ENCODE results near the gene MECP2. TPM values are rescaled to one million over a fixed set of nuclear protein-coding genes. Genes with fewer than 3 reads are reported as not detected.

MECP2 gene
- total and polyA plus RNA-seq, 8 donors = 25.5 to 47.1 (median 31.9) TPM

- Histone ChIP-seq H3K27ac (peak overlapping the region; percentile 13 to 98), H3K36me3 (no peaks in the 10 kb centered on the region), H3K4me3 (no peak overlapping the region), H3K4me1 (peaks cover 4 to 19% of the 10 kb centered on the region in 2 donors), H3K27me3 (no peaks in the 10 kb centered on the region), H3K9me3 (no peaks in the 10 kb centered on the region)
- DNase-seq (no peak), ATAC-seq (no peak)
- intact Hi-C loops (cut with DNase I) = no loop called here
- TF ChIP-seq, protein P1, sequence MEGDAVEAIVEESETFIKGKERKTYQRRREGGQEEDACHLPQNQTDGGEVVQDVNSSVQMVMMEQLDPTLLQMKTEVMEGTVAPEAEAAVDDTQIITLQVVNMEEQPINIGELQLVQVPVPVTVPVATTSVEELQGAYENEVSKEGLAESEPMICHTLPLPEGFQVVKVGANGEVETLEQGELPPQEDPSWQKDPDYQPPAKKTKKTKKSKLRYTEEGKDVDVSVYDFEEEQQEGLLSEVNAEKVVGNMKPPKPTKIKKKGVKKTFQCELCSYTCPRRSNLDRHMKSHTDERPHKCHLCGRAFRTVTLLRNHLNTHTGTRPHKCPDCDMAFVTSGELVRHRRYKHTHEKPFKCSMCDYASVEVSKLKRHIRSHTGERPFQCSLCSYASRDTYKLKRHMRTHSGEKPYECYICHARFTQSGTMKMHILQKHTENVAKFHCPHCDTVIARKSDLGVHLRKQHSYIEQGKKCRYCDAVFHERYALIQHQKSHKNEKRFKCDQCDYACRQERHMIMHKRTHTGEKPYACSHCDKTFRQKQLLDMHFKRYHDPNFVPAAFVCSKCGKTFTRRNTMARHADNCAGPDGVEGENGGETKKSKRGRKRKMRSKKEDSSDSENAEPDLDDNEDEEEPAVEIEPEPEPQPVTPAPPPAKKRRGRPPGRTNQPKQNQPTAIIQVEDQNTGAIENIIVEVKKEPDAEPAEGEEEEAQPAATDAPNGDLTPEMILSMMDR (IDR thresholded peaks at IDR 0.05) = no peak
Observed at GRCh38 chrX:153974726-153975286, 122.7 kb downstream of the MECP2 start.

DNA sequence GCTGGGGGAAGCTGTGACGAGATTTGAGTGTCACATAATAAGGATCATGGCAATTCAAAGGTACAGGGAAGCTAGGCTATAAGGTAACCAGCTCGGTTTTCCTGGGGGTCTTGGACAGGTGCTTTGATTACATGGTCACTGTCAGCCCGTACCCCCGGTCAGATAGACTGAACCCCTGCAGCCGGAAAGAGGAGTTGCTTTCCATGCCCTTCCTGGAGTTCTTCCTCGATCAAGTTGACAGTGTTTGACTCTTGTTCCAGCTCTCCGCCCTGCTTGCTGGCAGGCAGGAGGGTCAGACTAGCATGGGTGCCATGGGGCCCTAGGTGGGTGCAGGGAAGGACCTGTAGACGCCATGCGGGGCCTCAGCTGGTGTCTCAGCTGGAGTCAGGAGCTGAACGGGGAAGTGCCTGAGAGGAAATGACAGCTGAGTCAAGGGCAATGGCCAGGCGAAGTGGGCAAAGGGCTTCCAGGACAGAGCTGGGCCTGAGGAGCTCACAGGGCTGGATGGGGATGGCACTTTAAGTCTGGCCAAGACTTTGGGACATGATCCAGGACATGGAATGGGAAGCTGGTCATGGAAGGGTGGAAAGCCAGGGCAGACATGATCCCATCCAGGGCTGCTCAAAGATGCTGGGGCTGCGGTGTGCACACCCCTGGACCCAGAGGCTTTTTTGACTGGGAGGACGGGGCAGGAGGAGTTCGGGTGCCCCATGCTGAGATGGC, 123.4 kb downstream of the MECP2 start:
- no peaks in the 10 kb centered on the region for H3K9me3 ChIP-seq
- no peak for ATAC-seq
- no peaks in the 10 kb centered on the region for H3K36me3 ChIP-seq
- H3K27ac ChIP-seq = peak overlapping the region; percentile 98 to 99
- TF ChIP-seq, protein P1 (IDR thresholded peaks at IDR 0.05) = no peak
- peak in 1 of 4 donors; percentile 56 for DNase-seq
- peaks cover 4 to 23% of the 10 kb centered on the region in 2 donors for H3K4me1 ChIP-seq
- no peaks in the 10 kb centered on the region for H3K27me3 ChIP-seq
- peak overlapping the region in 1 of 2 donors; percentile 72 for H3K4me3 ChIP-seq
- intact Hi-C loops (cut with DNase I) = no loop called here

DNA sequence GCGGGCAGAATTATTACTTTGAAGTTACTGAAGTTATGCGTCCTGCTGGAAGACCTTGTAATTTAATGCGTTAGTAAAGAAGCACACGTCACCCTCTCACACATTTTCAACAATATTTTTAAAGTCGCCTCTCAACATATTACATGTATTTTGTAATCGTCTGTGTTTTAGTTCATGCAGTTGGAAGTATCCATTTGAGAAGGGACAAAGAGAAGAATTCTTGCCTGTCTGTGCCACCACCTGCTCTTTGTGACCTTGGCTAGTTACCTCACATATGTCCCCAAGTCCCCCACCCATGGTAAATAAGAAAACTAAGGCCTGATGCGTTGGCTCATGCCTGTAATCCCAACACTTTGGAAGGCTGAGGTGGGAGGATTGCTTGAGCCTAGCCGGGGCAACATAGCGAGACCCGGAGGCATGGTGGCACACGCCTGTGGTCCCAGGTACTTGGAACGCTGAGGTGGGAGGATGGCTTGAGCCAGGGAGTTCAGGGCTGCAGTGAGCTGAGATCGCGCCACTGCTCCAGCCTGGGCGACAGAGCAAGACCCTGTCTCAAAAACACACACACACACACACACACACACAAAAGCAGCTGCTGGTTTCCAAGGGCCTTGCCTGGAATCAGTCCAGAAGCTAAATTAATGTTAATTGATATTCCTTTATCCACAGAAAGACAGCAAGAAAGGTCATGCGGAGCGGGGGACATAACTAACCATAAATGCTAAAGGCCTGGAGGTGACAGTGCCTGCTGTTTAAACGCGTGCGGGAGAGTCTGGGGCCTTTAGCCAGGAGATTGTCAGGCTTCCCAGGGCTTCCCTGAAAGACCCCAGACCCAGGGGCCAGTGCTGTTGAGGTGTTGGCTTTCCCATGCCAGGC, 124.2 kb downstream of the MECP2 start:
- Histone ChIP-seq H3K4me1 (peaks cover 9 to 31% of the 10 kb centered on the region in 2 donors), H3K27me3 (no peaks in the 10 kb centered on the region), H3K9me3 (no peaks in the 10 kb centered on the region), H3K27ac (peak overlapping the region; percentile 98 to 99), H3K4me3 (peak overlapping the region; percentile 31 to 72), H3K36me3 (no peaks in the 10 kb centered on the region)
- no peak for ATAC-seq
- TF ChIP-seq, protein P1 (IDR thresholded peaks at IDR 0.05) = no peak
- DNase-seq = peak in 2 of 4 donors; percentile 28 to 34
- intact Hi-C loops (cut with DNase I) = no loop called here

- intact Hi-C loops (cut with DNase I) = no loop called here
- ATAC-seq (peak; percentile 64), DNase-seq (peak; percentile 87 to 92 (median 90))
- TF ChIP-seq, protein P1 (IDR thresholded peaks at IDR 0.05) = no peak
- Histone ChIP-seq H3K9me3 (no peaks in the 10 kb centered on the region), H3K36me3 (no peaks in the 10 kb centered on the region), H3K27ac (peak within 1 kb of the TSS; percentile 98 to 99), H3K4me3 (peak within 1 kb of the TSS; percentile 72 to 88), H3K4me1 (peaks cover 11 to 39% of the 10 kb centered on the region in 2 donors), H3K27me3 (no peaks in the 10 kb centered on the region)
Observed at GRCh38 chrX:153972368-153973126, 125.0 kb downstream of the MECP2 start, which contains the start of gene TMEM187. Gene TMEM187, plus strand, starts transcription at chrX:153972754. Its CDS starts 9,309 bp downstream, at chrX:153982063.

Small RNAs within 50 kb of the gene (microRNA-seq; reads per million reads assigned to microRNA genes)
- gene MIR3202-1 = 0 reads per million in 2 donors
- 0 reads per million in 2 donors for gene MIR3202-2
- gene MIR718 = 0 reads per million in 2 donors

Other genes starting within 250 kb of the MECP2 start
- under 1 TPM; 0.55 to 0.86 TPM for gene L1CAM, start 211.5 kb downstream of the MECP2 start, total RNA-seq
- under 1 TPM; 0.27 to 0.65 (median 0.49) TPM for gene L1CAM, start 211.5 kb downstream of the MECP2 start, polyA plus RNA-seq (ENCODE audit: insufficient read length in 6 of 6)
- gene AVPR2, start 193.0 kb downstream of the MECP2 start, total RNA-seq = 1 to 10 TPM in 1 of 2 donors, under 1 TPM in 1; 0.87 to 1.3 TPM
- gene AVPR2, start 193.0 kb downstream of the MECP2 start, polyA plus RNA-seq (ENCODE audit: insufficient read length in 6 of 6) = under 1 TPM; 0.52 to 0.86 (median 0.82) TPM
- gene ARHGAP4, start 171.5 kb downstream of the MECP2 start, total RNA-seq = 10 to 100 TPM; 35.6 to 96.2 TPM
- 10 to 100 TPM; 21.9 to 29.4 (median 24.1) TPM for gene ARHGAP4, start 171.5 kb downstream of the MECP2 start, polyA plus RNA-seq (ENCODE audit: insufficient read length in 6 of 6)
- gene NAA10, start 162.7 kb downstream of the MECP2 start, total RNA-seq = 100 to 1,000 TPM in 1 of 2 donors, 10 to 100 TPM in 1; 87.5 to 105 TPM
- 10 to 100 TPM; 49.0 to 80.7 (median 54.0) TPM for gene NAA10, start 162.7 kb downstream of the MECP2 start, polyA plus RNA-seq (ENCODE audit: insufficient read length in 6 of 6)
- gene RENBP, start 153.1 kb downstream of the MECP2 start, total RNA-seq = 10 to 100 TPM; 44.7 to 62.1 TPM
- 1 to 10 TPM; 5.2 to 7.5 (median 6.2) TPM for gene RENBP, start 153.1 kb downstream of the MECP2 start, polyA plus RNA-seq (ENCODE audit: insufficient read length in 6 of 6)
- gene HCFC1, start 125.9 kb downstream of the MECP2 start, total RNA-seq = 10 to 100 TPM; 46.6 to 58.1 TPM
- gene HCFC1, start 125.9 kb downstream of the MECP2 start, polyA plus RNA-seq (ENCODE audit: insufficient read length in 6 of 6) = 10 to 100 TPM; 28.4 to 47.6 (median 41.7) TPM
- 10 to 100 TPM in 1 of 2 donors, 1 to 10 TPM in 1; 8.8 to 13.5 TPM for gene TMEM187, start 125.0 kb downstream of the MECP2 start, total RNA-seq
- 1 to 10 TPM; 3.9 to 7.9 (median 5.8) TPM for gene TMEM187, start 125.0 kb downstream of the MECP2 start, polyA plus RNA-seq (ENCODE audit: insufficient read length in 6 of 6)
- 100 to 1,000 TPM in 1 of 2 donors, 10 to 100 TPM in 1; 92.1 to 172 TPM for gene IRAK1, start 77.8 kb downstream of the MECP2 start, total RNA-seq
- gene IRAK1, start 77.8 kb downstream of the MECP2 start, polyA plus RNA-seq (ENCODE audit: insufficient read length in 6 of 6) = 10 to 100 TPM; 52.2 to 74.6 (median 62.5) TPM
- gene OPN1LW, start 46.5 kb upstream of the MECP2 start, total RNA-seq = not detected
- not detected for gene OPN1LW, start 46.5 kb upstream of the MECP2 start, polyA plus RNA-seq (ENCODE audit: insufficient read length in 6 of 6)
- gene OPN1MW, start 84.9 kb upstream of the MECP2 start, total RNA-seq = not detected
- gene OPN1MW, start 84.9 kb upstream of the MECP2 start, polyA plus RNA-seq (ENCODE audit: insufficient read length in 6 of 6) = not detected
- gene OPN1MW2, start 122.0 kb upstream of the MECP2 start, total RNA-seq = not detected
- gene OPN1MW2, start 122.0 kb upstream of the MECP2 start, polyA plus RNA-seq (ENCODE audit: insufficient read length in 6 of 6) = not detected
- not detected for gene OPN1MW3, start 159.9 kb upstream of the MECP2 start, total RNA-seq
- not detected for gene OPN1MW3, start 159.9 kb upstream of the MECP2 start, polyA plus RNA-seq (ENCODE audit: insufficient read length in 6 of 6)
- not detected for gene TEX28, start 197.4 kb upstream of the MECP2 start, total RNA-seq
- gene TEX28, start 197.4 kb upstream of the MECP2 start, polyA plus RNA-seq (ENCODE audit: insufficient read length in 6 of 6) = not detected
- under 1 TPM in 1 of 2 donors, not detected in 1; 0.47 TPM for gene TKTL1, start 198.1 kb upstream of the MECP2 start, total RNA-seq
- under 1 TPM; 0.27 to 0.52 (median 0.37) TPM for gene TKTL1, start 198.1 kb upstream of the MECP2 start, polyA plus RNA-seq (ENCODE audit: insufficient read length in 6 of 6)

Data from left lung (tissue), 10 donors.